ENCODE data around the gene RAP1GDS1. TPM values are rescaled to one million over a fixed set of nuclear protein-coding genes. Genes with fewer than 3 reads are reported as not detected.
A peak's percentile ranks its signal among the peaks of the same experiment; 100 is the strongest.
"Not testable (repeated sequence)": the region's sequence is repeated elsewhere in the genome, so short reads cannot be mapped to it uniquely, and the experiment has no call there.

The RAP1GDS1 gene
- polyA plus RNA-seq, 4 donors, result 11.3 to 22.8 (median 20.1) TPM

DNA sequence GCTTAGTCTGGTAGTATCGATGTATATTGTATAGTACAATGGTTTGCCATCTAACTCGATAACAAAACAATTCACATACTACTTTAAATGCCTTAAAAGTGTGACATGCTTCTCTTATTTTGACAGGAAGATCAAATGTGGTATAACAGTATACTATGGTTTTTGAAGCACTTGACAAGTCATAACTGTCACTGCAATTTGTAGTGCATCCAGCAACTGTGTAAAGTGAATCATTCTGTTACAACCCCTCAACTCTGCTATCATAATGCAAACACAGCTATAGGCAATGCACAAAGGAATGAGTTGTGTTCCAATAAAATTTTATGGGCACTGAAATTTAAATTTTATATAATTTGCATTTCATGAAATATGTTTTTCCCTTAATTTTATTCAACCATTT is 14.0 kb downstream of the RAP1GDS1 start:
- Histone ChIP-seq H3K27me3 (ENCODE audit: control insufficient read depth in 3 of 3, insufficient read depth in 3 of 3, low read length in 3 of 3) (no peaks in the 10 kb centered on the region), H3K36me3 (ENCODE audit: control insufficient read depth in 3 of 3, insufficient read depth in 2 of 3, low read depth in 1 of 3, low read length in 3 of 3) (no peaks in the 10 kb centered on the region), H3K27ac (ENCODE audit: low read depth in 1 of 3, low read length in 2 of 3) (no peak overlapping the region), H3K4me3 (ENCODE audit: low read depth in 1 of 3, low read length in 3 of 3) (no peak overlapping the region), H3K4me1 (ENCODE audit: control insufficient read depth in 3 of 3, insufficient read depth in 2 of 3, low read depth in 1 of 3, low read length in 2 of 3) (no peaks in the 10 kb centered on the region), H3K9me3 (ENCODE audit: control insufficient read depth in 2 of 2, insufficient read depth in 1 of 2, low read depth in 1 of 2, low read length in 1 of 2) (peaks cover 0 to 17% of the 10 kb centered on the region in 2 donors)
- 90 to 96% (median 94%) methylated on average over 2 of the region's 2 CpGs for WGBS, 3 donors
- no peak for FAIRE-seq
- DNase-seq, result no peak

DNA sequence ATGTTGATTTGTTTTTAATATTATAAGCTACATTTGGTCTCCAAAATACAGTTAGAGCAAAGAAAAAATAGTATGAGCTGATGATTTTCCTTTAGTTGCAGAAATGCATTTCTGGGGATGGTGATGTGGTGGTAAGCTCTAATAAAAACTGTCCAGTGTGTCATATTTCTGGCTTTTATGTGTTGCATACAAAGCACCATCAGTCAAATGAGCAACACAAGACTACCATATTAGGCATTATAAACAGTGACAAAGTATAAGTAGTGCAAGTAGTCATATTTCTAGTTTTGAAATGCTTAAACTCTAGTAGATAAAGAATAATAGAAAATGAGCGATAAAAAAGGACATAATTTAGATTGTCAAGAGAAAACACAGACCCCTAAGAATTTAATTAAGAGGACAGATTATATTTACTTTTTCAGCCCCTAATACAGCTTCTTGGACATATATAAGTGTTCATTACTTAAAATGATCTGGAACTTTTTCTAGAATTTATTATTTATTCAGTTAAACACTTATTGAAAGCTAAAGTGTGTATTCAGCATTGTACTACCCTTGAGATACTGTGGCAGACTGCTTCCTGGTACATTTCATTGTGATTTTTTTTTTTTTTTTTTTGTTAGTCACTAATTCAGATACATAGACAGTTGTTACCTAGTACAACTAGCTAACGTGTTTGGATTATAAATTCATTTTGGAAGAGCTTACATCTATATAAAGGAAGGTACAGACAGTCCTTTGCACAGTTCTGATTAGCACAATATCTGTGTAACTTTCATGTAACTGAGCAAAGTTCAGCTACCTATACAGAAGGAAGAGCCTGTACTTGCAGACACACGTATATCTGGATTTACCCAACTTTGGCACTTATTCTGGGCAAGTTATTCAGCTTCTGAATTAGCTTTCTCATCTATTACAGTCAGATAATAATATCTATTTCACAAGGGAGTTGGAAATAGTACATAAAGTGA is 22.3 kb downstream of the RAP1GDS1 start:
- DNase-seq (peak; percentile 40 to 58), FAIRE-seq (no peak)
- Histone ChIP-seq H3K4me1 (ENCODE audit: control insufficient read depth in 3 of 3, insufficient read depth in 2 of 3, low read depth in 1 of 3, low read length in 2 of 3) (no peaks in the 10 kb centered on the region), H3K36me3 (ENCODE audit: control insufficient read depth in 3 of 3, insufficient read depth in 2 of 3, low read depth in 1 of 3, low read length in 3 of 3) (no peaks in the 10 kb centered on the region), H3K27me3 (ENCODE audit: control insufficient read depth in 3 of 3, insufficient read depth in 3 of 3, low read length in 3 of 3) (no peaks in the 10 kb centered on the region), H3K9me3 (ENCODE audit: control insufficient read depth in 2 of 2, insufficient read depth in 1 of 2, low read depth in 1 of 2, low read length in 1 of 2) (no peaks in the 10 kb centered on the region), H3K4me3 (ENCODE audit: low read depth in 1 of 3, low read length in 3 of 3) (no peak overlapping the region), H3K27ac (ENCODE audit: low read depth in 1 of 3, low read length in 2 of 3) (no peak overlapping the region)
- WGBS, 3 donors, result 41 to 67% (median 45%) methylated on average over 3 of the region's 3 CpGs

DNA sequence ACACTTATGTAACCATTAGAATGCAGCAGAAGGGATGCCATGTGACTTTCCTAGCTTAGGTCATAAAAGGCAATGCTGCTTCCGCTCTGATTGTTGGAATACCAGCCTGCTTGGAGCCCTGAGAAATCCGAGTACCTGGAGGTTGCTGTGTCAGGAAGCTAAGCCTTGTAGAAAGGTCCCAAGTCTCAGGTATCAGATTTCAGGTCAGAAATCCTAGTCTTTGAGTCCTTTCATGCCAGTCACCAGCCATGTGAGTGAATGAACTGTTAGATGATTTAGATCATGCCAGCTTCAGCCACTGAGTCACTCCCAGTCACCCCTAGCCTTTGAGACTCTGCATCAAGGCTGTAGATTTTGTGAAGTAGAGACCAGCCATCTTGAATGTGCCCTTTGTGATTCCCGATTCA is 23.5 kb downstream of the RAP1GDS1 start:
- Histone ChIP-seq H3K4me1 (ENCODE audit: control insufficient read depth in 3 of 3, insufficient read depth in 2 of 3, low read depth in 1 of 3, low read length in 2 of 3) (no peaks in the 10 kb centered on the region), H3K27me3 (ENCODE audit: control insufficient read depth in 3 of 3, insufficient read depth in 3 of 3, low read length in 3 of 3) (no peaks in the 10 kb centered on the region), H3K36me3 (ENCODE audit: control insufficient read depth in 3 of 3, insufficient read depth in 2 of 3, low read depth in 1 of 3, low read length in 3 of 3) (no peaks in the 10 kb centered on the region), H3K9me3 (ENCODE audit: control insufficient read depth in 2 of 2, insufficient read depth in 1 of 2, low read depth in 1 of 2, low read length in 1 of 2) (no peaks in the 10 kb centered on the region), H3K27ac (ENCODE audit: low read depth in 1 of 3, low read length in 2 of 3) (no peak overlapping the region), H3K4me3 (ENCODE audit: low read depth in 1 of 3, low read length in 3 of 3) (no peak overlapping the region)
- FAIRE-seq (no peak), DNase-seq (peak in 1 of 2 donors; percentile 25)
- 88 to 98% (median 90%) methylated on average over 3 of the region's 3 CpGs for WGBS, 3 donors

DNA sequence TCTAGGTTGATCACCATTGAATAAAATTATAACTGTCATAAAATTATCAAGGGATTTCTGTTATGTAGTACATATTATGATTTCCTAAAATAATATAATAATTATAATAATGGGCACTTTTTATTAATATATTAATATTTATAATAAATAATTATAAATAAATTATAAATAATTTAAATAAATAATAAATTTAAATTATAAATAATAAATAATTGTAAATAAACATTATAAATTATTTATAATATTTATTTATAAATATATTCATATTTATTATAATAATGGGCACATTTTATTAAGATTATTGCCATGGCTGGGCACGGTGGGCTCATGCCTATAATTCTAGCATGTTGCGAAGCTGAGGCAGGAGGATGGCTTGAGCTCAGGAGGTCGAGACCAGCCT is 24.5 kb downstream of the RAP1GDS1 start:
- Histone ChIP-seq H3K27me3 (ENCODE audit: control insufficient read depth in 3 of 3, insufficient read depth in 3 of 3, low read length in 3 of 3) (no peaks in the 10 kb centered on the region), H3K4me3 (ENCODE audit: low read depth in 1 of 3, low read length in 3 of 3) (no peak overlapping the region), H3K4me1 (ENCODE audit: control insufficient read depth in 3 of 3, insufficient read depth in 2 of 3, low read depth in 1 of 3, low read length in 2 of 3) (no peaks in the 10 kb centered on the region), H3K36me3 (ENCODE audit: control insufficient read depth in 3 of 3, insufficient read depth in 2 of 3, low read depth in 1 of 3, low read length in 3 of 3) (no peaks in the 10 kb centered on the region), H3K27ac (ENCODE audit: low read depth in 1 of 3, low read length in 2 of 3) (no peak overlapping the region), H3K9me3 (ENCODE audit: control insufficient read depth in 2 of 2, insufficient read depth in 1 of 2, low read depth in 1 of 2, low read length in 1 of 2) (no peaks in the 10 kb centered on the region)
- 94 to 97% (median 97%) methylated on average over 3 of the region's 3 CpGs for WGBS, 3 donors
- no peak for DNase-seq
- peak; percentile 97 for FAIRE-seq

DNA sequence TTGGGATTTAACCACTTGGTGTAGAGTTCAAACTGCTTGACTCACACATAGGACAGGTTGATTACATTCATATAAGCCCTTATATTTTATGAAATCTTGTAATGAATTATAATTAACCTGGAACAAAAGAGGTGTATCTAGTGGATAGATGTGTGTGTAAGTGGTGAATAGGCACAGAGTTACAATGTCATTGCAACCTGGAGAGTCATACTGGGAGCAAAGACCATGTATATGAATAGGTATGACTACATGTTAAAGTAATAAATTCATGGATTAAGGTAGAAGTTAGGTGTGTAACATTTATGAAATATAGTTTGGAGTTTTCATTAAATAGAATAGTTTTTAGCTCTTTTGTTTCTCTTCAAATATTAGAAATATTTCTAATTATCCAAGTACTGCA is 26.1 kb downstream of the RAP1GDS1 start:
- FAIRE-seq, result peak; percentile 55
- H3K9me3 ChIP-seq (ENCODE audit: control insufficient read depth in 2 of 2, insufficient read depth in 1 of 2, low read depth in 1 of 2, low read length in 1 of 2), result no peaks in the 10 kb centered on the region
- H3K27ac ChIP-seq (ENCODE audit: low read depth in 1 of 3, low read length in 2 of 3), result no peak overlapping the region
- no peak overlapping the region for H3K4me3 ChIP-seq (ENCODE audit: low read depth in 1 of 3, low read length in 3 of 3)
- DNase-seq, result no peak
- H3K4me1 ChIP-seq (ENCODE audit: control insufficient read depth in 3 of 3, insufficient read depth in 2 of 3, low read depth in 1 of 3, low read length in 2 of 3), result no peaks in the 10 kb centered on the region
- H3K36me3 ChIP-seq (ENCODE audit: control insufficient read depth in 3 of 3, insufficient read depth in 2 of 3, low read depth in 1 of 3, low read length in 3 of 3), result no peaks in the 10 kb centered on the region
- no peaks in the 10 kb centered on the region for H3K27me3 ChIP-seq (ENCODE audit: control insufficient read depth in 3 of 3, insufficient read depth in 3 of 3, low read length in 3 of 3)

DNA sequence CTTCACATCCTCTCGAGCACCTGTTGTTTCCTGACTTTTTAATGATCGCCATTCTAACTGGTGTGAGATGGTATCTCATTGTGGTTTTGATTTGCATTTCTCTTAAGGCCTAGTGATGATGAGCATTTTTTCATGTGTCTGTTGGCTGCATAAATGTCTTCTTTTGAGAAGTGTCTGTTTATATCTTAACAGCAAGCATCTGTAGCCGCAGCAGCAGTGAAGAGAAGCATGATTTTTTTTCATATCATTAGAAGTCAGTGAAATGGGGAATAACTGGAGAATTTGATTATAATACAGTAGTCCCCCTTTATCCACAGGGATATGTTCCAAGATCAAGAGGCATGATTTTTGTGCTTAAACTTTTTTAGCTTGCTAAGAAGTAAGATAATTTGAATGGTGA is 27.5 kb downstream of the RAP1GDS1 start:
- H3K36me3 ChIP-seq (ENCODE audit: control insufficient read depth in 3 of 3, insufficient read depth in 2 of 3, low read depth in 1 of 3, low read length in 3 of 3); H3K27ac ChIP-seq (ENCODE audit: low read depth in 1 of 3, low read length in 2 of 3); DNase-seq; H3K27me3 ChIP-seq (ENCODE audit: control insufficient read depth in 3 of 3, insufficient read depth in 3 of 3, low read length in 3 of 3); H3K9me3 ChIP-seq (ENCODE audit: control insufficient read depth in 2 of 2, insufficient read depth in 1 of 2, low read depth in 1 of 2, low read length in 1 of 2); FAIRE-seq; H3K4me3 ChIP-seq (ENCODE audit: low read depth in 1 of 3, low read length in 3 of 3); H3K4me1 ChIP-seq (ENCODE audit: control insufficient read depth in 3 of 3, insufficient read depth in 2 of 3, low read depth in 1 of 3, low read length in 2 of 3): not testable (repeated sequence)
- WGBS, 3 donors, result 79 to 89% (median 88%) methylated on average over 3 of the region's 3 CpGs

DNA sequence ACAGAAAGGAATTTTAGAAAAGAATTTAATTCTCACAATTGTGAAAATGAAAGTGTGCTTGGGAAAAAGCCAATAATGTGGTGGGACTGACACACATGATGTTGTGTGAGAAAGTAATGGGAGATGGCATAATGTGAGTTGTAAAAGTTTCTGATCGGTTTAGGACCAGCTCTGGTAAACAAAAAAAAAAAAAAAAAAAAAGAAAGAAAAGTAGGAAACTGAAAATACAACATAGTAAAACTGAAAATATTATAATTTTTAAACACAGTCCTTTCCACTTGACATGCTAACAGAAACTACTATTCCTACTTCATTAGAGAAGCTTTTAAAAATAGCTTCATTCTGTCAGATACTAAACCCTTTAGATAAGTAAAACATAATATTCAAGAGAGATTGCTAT is 28.2 kb downstream of the RAP1GDS1 start:
- Histone ChIP-seq H3K9me3 (ENCODE audit: control insufficient read depth in 2 of 2, insufficient read depth in 1 of 2, low read depth in 1 of 2, low read length in 1 of 2) (no peaks in the 10 kb centered on the region), H3K36me3 (ENCODE audit: control insufficient read depth in 3 of 3, insufficient read depth in 2 of 3, low read depth in 1 of 3, low read length in 3 of 3) (peaks cover 0 to under 1% (median 0%) of the 10 kb centered on the region in 3 donors), H3K4me3 (ENCODE audit: low read depth in 1 of 3, low read length in 3 of 3) (no peak overlapping the region), H3K27ac (ENCODE audit: low read depth in 1 of 3, low read length in 2 of 3) (no peak overlapping the region), H3K4me1 (ENCODE audit: control insufficient read depth in 3 of 3, insufficient read depth in 2 of 3, low read depth in 1 of 3, low read length in 2 of 3) (no peaks in the 10 kb centered on the region), H3K27me3 (ENCODE audit: control insufficient read depth in 3 of 3, insufficient read depth in 3 of 3, low read length in 3 of 3) (no peaks in the 10 kb centered on the region)
- WGBS, 3 donors, result 58 to 93% (median 83%) methylated on average over 1 of the region's 1 CpG
- DNase-seq (no peak), FAIRE-seq (no peak)

DNA sequence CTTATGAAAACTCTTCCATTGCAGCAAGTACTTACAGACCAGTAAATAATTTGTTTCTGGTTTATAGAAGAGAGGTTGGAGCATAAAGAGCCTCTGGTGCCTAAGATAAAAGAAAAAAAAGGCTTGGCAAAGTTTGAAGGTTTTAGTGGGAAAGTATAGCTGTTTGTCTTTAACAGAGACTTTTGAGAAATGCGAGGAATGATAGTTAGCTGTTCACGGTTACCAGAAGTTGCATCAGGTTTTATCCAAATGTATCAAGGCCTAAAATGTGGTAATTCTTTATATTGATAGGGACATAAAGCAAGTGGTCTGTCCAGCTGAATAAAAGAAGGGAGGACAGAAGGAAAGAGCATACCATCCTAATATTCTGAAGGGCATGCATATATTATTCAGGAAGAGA is 29.3 kb downstream of the RAP1GDS1 start:
- DNase-seq, result no peak
- no peak for FAIRE-seq
- peaks cover 0 to 2% (median 0%) of the 10 kb centered on the region in 3 donors for H3K36me3 ChIP-seq (ENCODE audit: control insufficient read depth in 3 of 3, insufficient read depth in 2 of 3, low read depth in 1 of 3, low read length in 3 of 3)
- no peak overlapping the region for H3K4me3 ChIP-seq (ENCODE audit: low read depth in 1 of 3, low read length in 3 of 3)
- WGBS, 3 donors, result 85 to 95% (median 88%) methylated on average over 2 of the region's 2 CpGs
- no peak overlapping the region for H3K27ac ChIP-seq (ENCODE audit: low read depth in 1 of 3, low read length in 2 of 3)
- no peaks in the 10 kb centered on the region for H3K4me1 ChIP-seq (ENCODE audit: control insufficient read depth in 3 of 3, insufficient read depth in 2 of 3, low read depth in 1 of 3, low read length in 2 of 3)
- no peaks in the 10 kb centered on the region for H3K9me3 ChIP-seq (ENCODE audit: control insufficient read depth in 2 of 2, insufficient read depth in 1 of 2, low read depth in 1 of 2, low read length in 1 of 2)
- no peaks in the 10 kb centered on the region for H3K27me3 ChIP-seq (ENCODE audit: control insufficient read depth in 3 of 3, insufficient read depth in 3 of 3, low read length in 3 of 3)
